GM21825 (cell line): ENCODE measurements around the gene BICD2.

ENCODE experiments used
- ATAC-seq: cut with Tn5 transposase; IDR thresholded peaks from one replicate; pipeline ENCODE4 v1.9.1; 2021; ENCODE audit warnings: mild to moderate bottlenecking, moderate library complexity; ENCODE audit not compliant: unreplicated experiment

BICD2 gene

DNA sequence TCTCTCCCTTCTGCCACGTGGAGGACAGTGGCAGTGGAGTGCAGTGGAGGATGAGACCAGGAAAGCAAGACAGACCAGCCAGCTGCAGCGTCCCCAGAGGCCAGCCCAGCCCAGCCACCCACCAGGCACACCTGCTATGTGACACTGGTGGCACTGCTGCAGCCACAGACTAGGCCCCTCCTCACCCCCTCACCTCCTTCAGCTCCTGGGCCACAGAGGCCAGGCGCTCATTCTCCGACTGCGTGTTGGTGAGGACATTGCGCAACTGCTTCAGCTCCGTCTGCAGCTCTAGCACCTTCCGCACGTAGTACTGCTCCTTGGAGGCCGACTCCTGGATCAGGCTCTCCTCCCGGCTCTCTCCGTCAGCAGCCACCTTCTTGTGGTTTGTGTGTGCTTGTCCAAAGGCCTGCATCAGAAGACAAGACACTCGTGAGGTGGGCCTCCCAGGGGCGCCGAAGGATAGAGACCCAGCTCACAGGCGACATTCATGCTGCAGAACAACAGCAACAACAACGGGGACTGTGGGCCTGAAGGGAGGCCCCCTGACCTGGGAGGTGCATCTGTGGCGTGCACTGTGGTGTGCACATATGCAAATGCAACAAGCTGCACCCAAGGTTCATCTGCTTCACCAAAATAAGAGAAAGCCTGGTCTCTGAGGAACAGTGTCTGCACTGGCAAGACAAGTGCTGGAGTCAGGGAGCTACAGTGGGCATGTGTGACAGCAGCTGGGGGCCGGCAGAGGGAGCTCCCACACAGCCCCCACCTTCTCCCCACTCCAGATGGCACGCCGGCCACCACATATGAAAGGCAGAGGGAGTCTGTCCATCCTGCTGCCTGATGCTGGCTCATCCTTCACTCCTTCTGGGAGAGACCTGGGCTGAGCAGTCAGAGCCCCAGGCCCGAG, 35.5 kb downstream of the BICD2 start:
- peak; percentile 82 for ATAC-seq

- ATAC-seq, result no peak
These were observed 36.6 kb downstream of the BICD2 start for GRCh38 chr9:92727716-92728700.

- ATAC-seq, result no peak
These were observed 37.5 kb downstream of the BICD2 start for GRCh38 chr9:92726971-92727715.

DNA sequence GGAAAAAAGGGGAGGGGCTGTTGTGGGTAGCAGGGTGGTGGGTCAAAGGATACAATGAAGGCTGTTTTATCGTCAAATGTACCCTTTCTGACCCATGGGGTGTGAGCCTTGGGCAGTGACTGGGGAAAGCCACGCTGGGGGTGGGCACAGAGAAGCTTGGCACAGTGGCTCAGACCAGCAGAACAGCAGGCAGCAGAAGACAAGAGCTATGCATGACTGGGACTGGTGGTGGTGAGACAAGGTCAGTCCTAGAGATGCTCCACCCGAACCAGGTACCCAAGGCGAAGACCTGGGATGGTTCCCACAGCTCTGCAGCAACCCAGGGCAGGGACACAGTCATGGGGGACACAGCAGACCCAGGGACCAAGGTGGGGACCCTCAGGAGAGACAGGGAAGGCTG, 38.3 kb downstream of the BICD2 start:
- ATAC-seq, result no peak

DNA sequence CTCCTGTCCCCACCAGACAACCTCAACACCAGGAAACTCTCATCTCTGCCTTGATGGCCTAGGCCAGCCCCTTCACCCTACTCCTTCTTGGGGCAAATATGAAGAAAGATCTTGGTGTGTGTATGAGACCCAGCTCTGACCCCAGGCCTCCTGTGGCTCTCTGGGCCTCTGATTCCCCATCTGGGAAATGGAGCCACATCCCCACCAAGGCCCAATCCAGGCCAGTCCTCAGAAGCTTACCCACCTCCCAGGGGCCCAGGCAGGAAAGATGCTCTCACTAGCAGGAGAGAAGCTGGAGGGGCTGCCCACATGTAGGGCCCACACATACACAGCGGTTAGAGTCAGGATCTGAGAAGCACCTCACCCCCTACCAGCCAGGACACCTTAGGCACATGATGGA, 38.9 kb downstream of the BICD2 start:
- no peak for ATAC-seq

DNA sequence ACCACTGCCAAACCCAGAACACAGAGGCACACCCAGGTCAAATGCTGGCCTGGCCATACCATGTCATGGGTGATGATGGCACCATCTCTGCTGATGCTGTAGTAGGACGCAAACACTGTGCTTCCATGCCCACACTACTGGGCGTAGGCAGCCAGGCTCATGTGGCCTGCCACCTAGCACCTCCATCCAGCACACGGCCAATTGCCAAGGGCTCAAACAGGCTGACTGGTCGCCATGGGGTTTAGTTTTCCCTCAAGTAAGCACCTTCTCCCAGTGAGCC, 39.4 kb downstream of the BICD2 start:
- ATAC-seq, result no peak

DNA sequence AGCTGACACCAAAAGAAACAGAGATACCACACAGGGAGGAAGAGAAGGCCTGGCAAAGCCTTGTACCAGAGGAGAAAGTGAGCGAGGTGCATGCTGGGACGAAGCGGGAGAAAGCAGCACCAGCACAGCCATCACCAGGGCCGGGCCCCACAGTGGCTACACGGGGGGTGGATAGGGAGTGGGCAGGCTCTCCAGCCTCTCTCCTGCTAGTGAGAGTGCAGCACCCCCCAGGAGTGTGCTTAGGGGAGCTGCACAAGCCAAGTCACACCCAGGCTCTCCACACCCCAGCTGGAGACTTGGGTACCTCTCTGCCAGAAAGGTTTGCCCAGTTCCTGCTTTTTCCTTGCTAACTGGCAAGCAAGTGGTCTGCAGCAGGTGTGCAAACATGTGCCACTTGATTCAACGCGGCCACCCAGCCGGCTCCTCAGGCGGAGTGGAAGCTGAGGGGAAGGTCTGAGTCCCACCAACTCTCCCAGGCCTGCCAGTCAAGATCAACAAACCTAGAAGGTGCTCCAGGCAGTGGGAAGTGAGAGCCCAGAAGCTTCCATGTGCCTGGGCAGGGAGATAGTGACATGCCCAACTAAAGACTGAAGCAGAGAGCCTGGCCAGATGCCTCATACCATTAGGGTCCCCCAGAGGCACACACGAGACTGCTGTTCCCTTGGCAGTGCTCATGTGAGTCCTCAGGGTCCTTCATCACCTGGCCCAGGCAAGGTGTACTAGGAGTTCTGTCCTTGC, 39.9 kb downstream of the BICD2 start:
- ATAC-seq, result no peak

- ATAC-seq, result no peak
These were observed 40.8 kb downstream of the BICD2 start for GRCh38 chr9:92723801-92724323.

DNA sequence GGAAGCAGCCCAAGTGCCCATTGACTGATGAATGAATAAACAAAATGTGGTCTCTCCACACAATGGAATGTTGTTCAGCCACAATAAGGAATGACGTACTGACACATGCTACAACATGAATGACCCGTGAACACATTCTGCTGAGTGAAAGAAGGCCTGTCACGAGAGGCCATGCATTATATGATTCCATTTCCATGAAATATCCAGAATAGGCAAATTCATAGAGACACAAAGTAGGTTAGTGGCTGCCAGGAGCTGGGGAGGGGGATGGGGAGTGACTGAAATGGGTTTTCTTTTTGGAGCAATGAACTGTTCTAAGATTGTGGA, 41.4 kb downstream of the BICD2 start:
- no peak for ATAC-seq

GRCh38 chr9:92722386-92723298, 42.0 kb downstream of the BICD2 start:
- no peak for ATAC-seq

- ATAC-seq, result no peak
These were observed 43.1 kb downstream of the BICD2 start for GRCh38 chr9:92721548-92721947.

DNA sequence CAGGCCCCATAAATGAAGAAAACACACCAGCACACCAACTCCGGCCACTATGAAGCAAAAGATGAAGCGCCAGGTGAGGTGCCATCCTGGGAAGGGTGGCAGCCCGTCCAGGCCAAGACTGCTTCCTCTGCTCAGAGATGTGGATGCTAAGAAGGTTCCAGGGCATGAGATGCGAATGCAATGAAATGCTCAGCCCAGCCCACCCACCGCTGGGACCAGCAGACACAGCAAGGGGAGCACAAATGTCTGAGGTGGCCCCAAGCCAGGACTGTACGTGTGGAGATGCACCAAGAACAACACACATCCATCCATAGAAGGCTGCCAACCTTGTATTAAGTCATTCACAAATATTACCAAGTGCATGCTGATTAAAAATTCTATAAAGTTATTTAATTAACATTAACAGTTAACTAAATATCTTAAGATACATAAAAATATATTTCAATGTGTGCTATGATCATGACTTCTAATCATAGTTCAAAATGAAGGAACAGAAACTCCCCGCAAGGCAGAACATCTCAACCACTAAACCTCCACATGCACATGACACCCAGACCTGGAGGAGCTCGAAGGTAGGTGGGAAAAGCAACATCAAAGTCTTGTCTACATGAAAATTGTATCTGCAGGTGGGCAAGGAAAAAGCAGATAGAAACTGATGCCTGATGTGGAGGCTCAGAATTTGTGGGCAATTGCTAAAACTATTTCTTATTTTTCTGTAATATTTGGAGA, 43.7 kb downstream of the BICD2 start:
- ATAC-seq, result no peak

GRCh38 chr9:92720209-92720765, 44.3 kb downstream of the BICD2 start:
- ATAC-seq, result no peak

DNA sequence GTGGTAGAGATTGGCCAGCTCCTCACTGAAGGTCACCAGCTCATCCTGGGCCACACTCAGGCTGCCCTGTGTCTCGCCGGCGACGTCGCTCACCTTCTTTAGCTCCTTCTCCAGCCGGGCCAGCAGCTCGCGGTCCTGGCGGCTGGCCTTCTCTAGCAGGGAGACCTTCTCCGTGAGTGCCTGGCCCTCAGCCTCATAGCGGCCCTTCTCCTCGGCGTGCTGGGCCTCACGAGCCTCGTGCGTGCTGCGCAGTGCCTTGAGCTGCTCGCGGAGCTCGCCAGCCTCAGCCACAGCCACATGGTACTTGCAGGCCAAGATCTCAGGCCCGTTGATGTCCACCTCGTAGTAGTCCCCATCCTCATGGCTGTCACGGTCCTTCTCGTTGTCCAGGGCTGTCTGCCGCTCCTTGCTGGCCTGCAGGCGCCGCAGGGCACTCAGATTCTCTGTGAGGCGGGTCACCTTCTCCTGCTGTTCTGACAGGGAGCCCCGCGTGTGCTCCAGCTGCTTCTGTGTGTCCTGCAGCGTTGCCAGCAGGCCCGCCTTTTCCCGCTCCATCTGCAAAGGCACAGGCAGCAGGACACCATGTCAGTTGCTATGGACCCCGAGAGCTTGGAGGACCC, 45.5 kb downstream of the BICD2 start:
- no peak for ATAC-seq

GRCh38 chr9:92718086-92719001, 46.3 kb downstream of the BICD2 start:
- no peak for ATAC-seq

DNA sequence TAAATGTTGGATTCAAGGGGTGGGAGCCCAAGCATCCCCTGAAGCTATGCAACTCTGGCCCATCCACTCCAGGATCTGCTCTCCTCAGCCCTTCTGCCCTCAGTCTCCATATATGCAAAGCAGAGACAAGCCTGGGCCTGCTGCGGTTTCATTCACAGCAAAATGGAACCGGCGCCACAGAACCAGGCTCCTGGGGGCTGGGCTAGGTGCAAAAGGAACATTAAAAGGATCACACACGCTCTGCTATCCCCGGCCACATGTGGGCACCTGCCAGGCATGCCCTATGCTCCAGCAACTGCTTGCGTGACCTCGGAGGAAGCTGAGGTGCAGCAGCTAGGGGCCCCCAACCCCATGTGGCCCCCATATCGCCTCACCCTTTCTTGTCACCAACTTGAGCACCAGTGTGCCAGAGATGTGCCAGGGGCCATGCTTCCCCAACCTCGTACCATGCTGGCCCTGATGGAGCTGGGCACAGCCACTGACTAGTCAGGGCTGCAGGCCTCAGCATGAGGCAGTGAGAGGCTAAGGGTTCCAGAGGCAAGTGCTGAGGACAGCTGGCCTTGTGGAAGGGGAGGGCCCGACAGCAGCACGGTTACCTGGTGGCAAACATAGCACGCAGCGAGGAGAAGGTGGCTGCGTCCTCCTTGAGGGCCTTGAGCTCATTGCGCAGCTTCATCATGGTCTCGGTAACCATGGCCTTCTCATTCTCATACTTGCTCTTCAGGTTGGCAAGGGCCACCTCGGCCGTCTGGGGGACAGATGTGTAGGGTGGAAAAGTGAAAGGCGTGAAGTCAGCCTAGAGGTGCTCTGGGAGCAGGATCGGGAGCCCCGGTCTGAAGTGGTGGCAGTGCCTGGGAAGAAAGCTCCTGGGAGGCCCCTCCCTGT, 47.2 kb downstream of the BICD2 start:
- no peak for ATAC-seq
